ENCODE data around the gene MMP2. TPM values are rescaled to one million over a fixed set of nuclear protein-coding genes. Genes with fewer than 3 reads are reported as not detected.

MMP2 gene
- total and polyA plus RNA-seq, 2 of the 8 experiments (the other 6 are each of a cell fraction or from before 2014, with no cell fraction given), result 33.6 to 58.2 TPM

DNA sequence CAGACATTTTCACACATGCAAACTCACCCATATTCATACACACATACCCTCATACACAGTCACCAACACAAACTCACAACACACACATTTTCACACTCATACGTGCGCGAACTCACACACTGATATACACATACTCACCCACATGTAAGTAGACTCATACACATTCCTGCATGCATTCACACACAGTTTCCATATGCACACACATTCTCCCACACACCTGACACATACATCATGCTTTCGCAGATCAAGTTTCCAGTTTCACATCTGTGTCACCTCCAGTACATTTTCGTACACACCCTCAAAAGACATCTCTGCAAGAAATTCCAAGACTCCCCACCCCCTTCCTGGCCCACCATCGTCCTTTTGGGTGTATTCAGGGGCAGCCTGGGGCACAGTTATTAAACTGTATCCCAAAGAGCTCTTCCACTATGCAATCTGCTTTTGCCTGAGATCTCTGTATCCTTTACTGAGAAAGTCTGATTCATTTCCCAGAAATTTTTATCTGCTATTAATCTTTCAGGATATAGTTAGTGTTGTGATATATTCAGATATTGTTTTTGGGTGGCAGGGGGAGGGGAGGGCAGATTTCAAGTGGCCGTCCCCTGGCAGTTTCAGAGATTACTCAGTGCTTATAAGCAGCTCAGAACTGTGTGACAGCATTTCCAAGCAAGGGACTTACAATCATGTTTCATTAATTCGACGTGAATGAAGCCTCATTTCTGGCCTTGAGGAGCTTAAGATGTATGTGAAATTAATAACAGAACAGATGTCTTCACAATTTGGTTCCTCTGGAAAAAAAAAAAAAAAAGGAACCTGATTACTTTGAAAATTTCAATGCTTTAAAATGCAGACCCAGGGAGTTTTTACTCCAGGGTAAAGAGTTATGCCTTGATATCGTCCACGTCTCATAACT is 35.3 kb upstream of the MMP2 start:
- no peaks in the 10 kb centered on the region for H3K79me1 ChIP-seq (ENCODE audit: low read depth, low read length)
- H4K5ac ChIP-seq (ENCODE audit: insufficient read length, low read depth, low read length), result no peak overlapping the region
- H2BK5ac ChIP-seq (ENCODE audit: low read depth, low read length), result no peak overlapping the region
- no peaks in the 10 kb centered on the region for H3K36me3 ChIP-seq (ENCODE audit: control insufficient read depth in 2 of 4, insufficient read depth in 4 of 4, low read length in 3 of 4)
- H3K27ac ChIP-seq (ENCODE audit: low read depth, low read length), result no peak overlapping the region
- no peak overlapping the region for H3K14ac ChIP-seq (ENCODE audit: insufficient read length)
- no peak overlapping the region for H3K23ac ChIP-seq (ENCODE audit: insufficient read length)
- TF ChIP-seq KDM1A (IDR thresholded peaks at IDR 0.05; ENCODE audit: borderline replicate concordance, low read length) (no peak), RBBP5 (IDR thresholded peaks at IDR 0.05; ENCODE audit: borderline replicate concordance, low read depth, low read length) (no peak), SUZ12 (IDR thresholded peaks at IDR 0.05; ENCODE audit: low read length) (no peak), EP300 (IDR thresholded peaks at IDR 0.05; ENCODE audit: borderline replicate concordance in 1 of 2, low read depth in 2 of 2, low read length in 2 of 2) (no peak)
- FAIRE-seq, result no peak
- no peak overlapping the region for H4K91ac ChIP-seq (replicated peaks; ENCODE audit: insufficient read length, low read length)
- ChIA-PET CTCF (ENCODE audit: partially characterized antibody) (no interaction called here), POLR2A (ENCODE audit: partially characterized antibody) (no interaction called here)
- H3K4me3 ChIP-seq (ENCODE audit: extremely low read depth in 1 of 4, insufficient read depth in 2 of 4, low read depth in 3 of 4, low read length in 4 of 4), result no peak overlapping the region
- no peaks in the 10 kb centered on the region for H4K20me1 ChIP-seq (replicated peaks in 1 of 2; ENCODE audit: control insufficient read depth in 1 of 2, insufficient read depth in 2 of 2, low read length in 2 of 2)
- no peak overlapping the region for H3K9ac ChIP-seq (replicated peaks in 1 of 4; ENCODE audit: extremely low read depth in 1 of 4, low read depth in 3 of 4, low read length in 3 of 4)
- H4K8ac ChIP-seq (ENCODE audit: extremely low read depth, insufficient read depth, low read length), result no peak overlapping the region
- H2AK5ac ChIP-seq (ENCODE audit: low read depth, low read length), result no peak overlapping the region
- no peak overlapping the region for H3K4ac ChIP-seq (replicated peaks; ENCODE audit: insufficient read length, low read depth, low read length)
- H3K27me3 ChIP-seq (replicated peaks in 1 of 4; ENCODE audit: control insufficient read depth in 3 of 4, extremely low read depth in 1 of 4, insufficient read depth in 3 of 4, low read length in 3 of 4), result no peaks in the 10 kb centered on the region
- no peak overlapping the region for H2BK120ac ChIP-seq (replicated peaks; ENCODE audit: low read depth, low read length)
- DNase-seq (ENCODE audit: low read depth in 1 of 2, low spot score in 2 of 2), result no peak
- H3K56ac ChIP-seq (replicated peaks; ENCODE audit: insufficient read length, low read depth, low read length), result no peak overlapping the region
- H2BK12ac ChIP-seq (ENCODE audit: low read depth, low read length), result no peak overlapping the region
- H3K4me1 ChIP-seq (replicated peaks in 1 of 4; ENCODE audit: control insufficient read depth in 3 of 4, insufficient read depth in 4 of 4, low read length in 3 of 4), result no peaks in the 10 kb centered on the region
- 79% methylated on average over 11 of the region's 11 CpGs; no CpG with 5 or more reads in 1 of the 2 experiments for WGBS, 2 experiments (ENCODE audit: extremely low coverage in 1 of 2, insufficient coverage in 1 of 2, insufficient read length in 1 of 2, insufficient replicate concordance in 2 of 2, low coverage in 1 of 2, low lambda C conversion rate in 2 of 2, missing lambda C conversion rate in 1 of 2)
- no peaks in the 10 kb centered on the region for H3K9me3 ChIP-seq (ENCODE audit: insufficient read depth in 2 of 2, low read depth in 1 of 2, low read length in 1 of 2)
- H3K18ac ChIP-seq (ENCODE audit: extremely low read depth, low read length), result no peak overlapping the region
- H2AFZ ChIP-seq (ENCODE audit: low read length), result no peak overlapping the region
- H3K79me2 ChIP-seq (ENCODE audit: control insufficient read depth in 1 of 2, insufficient read depth in 2 of 2, low read length in 2 of 2), result no peaks in the 10 kb centered on the region
- H3K23me2 ChIP-seq (ENCODE audit: low read depth, low read length), result peaks cover 4% of the 10 kb centered on the region; the same call in 1 of the 2 replicates
- H2BK20ac ChIP-seq (ENCODE audit: low read length), result no peak overlapping the region
- no peak overlapping the region for H3K4me2 ChIP-seq (ENCODE audit: insufficient read depth in 1 of 2, low read depth in 2 of 2, low read length in 2 of 2)
- no peak overlapping the region for H2BK15ac ChIP-seq (ENCODE audit: low read length)
